ENCODE measurements around the gene DNAAF8. TPM values are rescaled to one million over a fixed set of nuclear protein-coding genes. Genes with fewer than 3 reads are reported as not detected.

Gene DNAAF8
- total and polyA plus RNA-seq, 8 donors: 0.23 to 1.0 (median 0.58) TPM

- Histone ChIP-seq H3K36me3 (peaks cover 0 to 6% (median 4%) of the 10 kb centered on the region in 3 donors), H3K27ac (no peak overlapping the region), H3K4me1 (peaks cover 0 to 7% (median 0%) of the 10 kb centered on the region in 3 donors), H3K27me3 (no peaks in the 10 kb centered on the region), H3K9me3 (no peaks in the 10 kb centered on the region), H3K4me3 (no peak overlapping the region)
- intact Hi-C loops (cut with DNase I): no loop called here
- DNase-seq: peak in 2 of 6 donors; percentile 27 to 63
- 89 to 91% methylated on average over 20 to 21 of the region's 21 CpGs for WGBS, 2 donors
- no peak for ATAC-seq
- no peak for FAIRE-seq
- TF ChIP-seq CTCF (IDR thresholded peaks at IDR 0.05): no peak
Observed at GRCh38 chr16:4689091-4689671, 45.2 kb upstream of the DNAAF8 start.

- no peak for TF ChIP-seq CTCF (IDR thresholded peaks at IDR 0.05)
- intact Hi-C loops (cut with DNase I): no loop called here
- DNase-seq (peak in 4 of 6 donors; percentile 18 to 75 (median 44)), FAIRE-seq (no peak), ATAC-seq (no peak)
- Histone ChIP-seq H3K4me3 (no peak overlapping the region), H3K4me1 (peaks cover 0 to 7% (median 0%) of the 10 kb centered on the region in 3 donors), H3K27ac (no peak overlapping the region), H3K36me3 (peaks cover 0 to 4% (median 0%) of the 10 kb centered on the region in 3 donors), H3K27me3 (no peaks in the 10 kb centered on the region), H3K9me3 (no peaks in the 10 kb centered on the region)
- WGBS, 2 donors: 88% methylated on average over 31 of the region's 31 CpGs
Observed at GRCh38 chr16:4689864-4690704, 44.3 kb upstream of the DNAAF8 start.

- FAIRE-seq (no peak), ATAC-seq (no peak), DNase-seq (peak in 2 of 6 donors; percentile 23 to 52)
- Histone ChIP-seq H3K4me1 (peaks cover 0 to 7% (median 0%) of the 10 kb centered on the region in 3 donors), H3K27ac (no peak overlapping the region), H3K27me3 (no peaks in the 10 kb centered on the region), H3K36me3 (peaks cover 0 to 4% (median 0%) of the 10 kb centered on the region in 3 donors), H3K9me3 (no peaks in the 10 kb centered on the region), H3K4me3 (no peak overlapping the region)
- no peak for TF ChIP-seq CTCF (IDR thresholded peaks at IDR 0.05)
- WGBS, 2 donors: 78 to 79% methylated on average over 19 of the region's 19 CpGs
- intact Hi-C loops (cut with DNase I): no loop called here
Observed at GRCh38 chr16:4690946-4691665, 43.2 kb upstream of the DNAAF8 start.

GRCh38 chr16:4691666-4692412, 42.5 kb upstream of the DNAAF8 start:
- H3K4me3 ChIP-seq: no peak overlapping the region
- no peak for TF ChIP-seq CTCF (IDR thresholded peaks at IDR 0.05)
- H3K9me3 ChIP-seq: no peaks in the 10 kb centered on the region
- DNase-seq (peak in 3 of 6 donors; percentile 43 to 68 (median 57)), FAIRE-seq (no peak), ATAC-seq (no peak)
- peaks cover 0 to 7% (median 4%) of the 10 kb centered on the region in 3 donors for H3K36me3 ChIP-seq
- H3K4me1 ChIP-seq: peaks cover 0 to 7% (median 0%) of the 10 kb centered on the region in 3 donors
- WGBS, 2 donors: 86 to 88% methylated on average over 18 to 20 of the region's 20 CpGs
- intact Hi-C loops (cut with DNase I): no loop called here
- no peak overlapping the region for H3K27ac ChIP-seq
- H3K27me3 ChIP-seq: no peaks in the 10 kb centered on the region

All from pancreas (tissue), 10 donors.